ENCODE data around the gene ZNF525.

GRCh38 chr19:53388904-53389303 lies 23.4 kb downstream of the ZNF525 start:
- TF ChIP-seq CTCF (IDR thresholded peaks at IDR 0.05) (no peak), POLR2A (IDR thresholded peaks at IDR 0.05) (no peak)

Measured in Peyer's patch (tissue), 4 donors.